Stimulated activated CD4-positive, alpha-beta T cell treated with anti-CD3 and anti-CD28 coated beads, Interleukin-1b, Interleukin-23, amount 100 ng/mL, for 48 hours (primary cell): ENCODE results near the gene TMC1.

Experiments
- DNase-seq: peaks from one replicate; pipeline ENCODE4 v3.0.0-alpha.2; 2020

TMC1 gene

GRCh38 chr9:72687331-72687730 lies 165.9 kb downstream of the TMC1 start:
- DNase-seq: no peak

DNA sequence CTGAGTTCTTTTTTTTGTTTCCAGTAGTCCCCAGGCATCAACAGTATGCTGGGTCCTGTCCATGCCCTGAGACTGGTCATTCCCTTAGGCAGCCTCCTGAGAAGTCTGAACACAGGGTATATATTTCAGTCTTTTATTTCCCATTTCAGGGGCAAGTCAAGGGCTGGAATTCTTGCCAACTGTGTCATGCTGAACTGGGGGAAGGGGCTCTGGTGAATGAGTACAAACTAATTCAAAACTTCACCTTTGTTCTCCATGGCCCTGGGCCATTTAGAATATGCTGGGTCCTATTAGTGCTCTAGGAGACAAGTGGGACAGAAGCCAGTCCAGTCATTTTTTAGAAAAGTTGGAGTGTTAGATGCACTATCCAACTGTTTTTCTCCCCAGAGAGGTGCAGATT lies 170.3 kb downstream of the TMC1 start:
- DNase-seq: no peak

GRCh38 chr9:72695365-72695764 lies 174.0 kb downstream of the TMC1 start:
- no peak for DNase-seq

DNA sequence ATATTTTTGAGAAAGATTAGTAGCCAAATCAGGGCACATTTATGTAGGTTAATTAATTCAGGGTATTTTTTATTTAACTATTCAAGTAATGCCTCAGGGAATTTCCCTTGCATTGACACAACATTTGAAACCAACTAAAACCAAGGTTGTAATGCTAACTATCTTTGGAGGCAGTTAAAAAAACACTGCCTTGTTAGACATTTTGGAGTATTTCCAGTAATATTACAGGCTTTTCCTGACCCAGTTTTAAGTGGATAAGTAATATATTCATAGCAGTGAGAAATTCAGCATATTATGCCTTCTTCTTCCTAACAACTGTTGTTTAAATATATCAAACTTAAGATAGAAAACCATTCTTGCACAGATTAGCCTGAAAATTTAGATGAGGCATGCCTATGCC lies 175.1 kb downstream of the TMC1 start:
- no peak for DNase-seq

DNA sequence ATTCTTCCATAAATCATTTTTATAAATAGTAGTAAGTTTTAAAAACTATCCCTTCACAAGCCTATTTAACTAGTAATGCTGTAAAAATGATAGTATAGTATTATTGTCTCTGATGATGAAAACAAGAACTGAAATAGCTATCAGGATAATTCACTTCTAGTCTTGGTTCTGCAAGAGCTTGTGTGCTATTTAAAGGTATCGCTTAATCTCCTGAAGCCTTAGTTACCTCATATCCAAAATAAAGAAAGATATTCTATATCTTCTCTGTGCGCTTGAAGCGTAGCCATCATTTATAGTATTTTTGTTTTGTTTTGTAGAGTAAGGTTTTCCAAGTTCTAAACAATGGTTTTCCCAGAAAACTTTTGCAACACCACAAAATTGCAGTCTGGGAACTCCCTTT lies 180.1 kb downstream of the TMC1 start:
- no peak for DNase-seq

GRCh38 chr9:72703574-72703973 lies 182.2 kb downstream of the TMC1 start:
- no peak for DNase-seq

DNA sequence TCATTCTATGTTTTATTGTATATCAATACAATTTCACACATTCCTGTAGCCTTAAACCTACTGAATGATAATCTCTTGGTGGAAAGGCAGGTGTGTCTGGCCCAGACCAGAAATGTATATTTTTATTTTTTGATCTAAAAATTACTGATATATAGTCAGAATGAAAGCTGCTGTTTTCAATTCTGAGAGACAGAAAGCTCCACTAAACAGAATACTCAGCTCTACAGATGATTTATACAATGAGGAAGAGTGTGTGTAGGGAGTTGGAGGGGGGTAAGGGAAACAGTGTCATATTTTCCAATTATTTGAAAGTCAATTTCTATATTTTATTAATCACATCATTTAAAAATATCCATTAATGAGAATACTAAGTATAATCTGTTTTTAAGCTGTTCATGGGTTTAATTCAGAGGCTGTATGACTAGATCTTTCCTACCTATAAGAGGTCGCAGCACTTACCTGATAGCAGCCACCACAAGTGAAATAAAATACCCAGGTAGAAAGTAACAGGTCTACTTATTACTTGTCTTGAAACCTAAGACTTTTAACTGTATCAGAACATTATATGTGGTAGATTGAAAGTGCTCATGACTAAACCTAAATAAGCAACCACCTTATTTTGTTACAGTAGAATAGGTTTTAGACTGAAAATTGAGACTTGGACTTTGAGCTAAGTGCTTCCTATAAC lies 183.4 kb downstream of the TMC1 start:
- no peak for DNase-seq

DNA sequence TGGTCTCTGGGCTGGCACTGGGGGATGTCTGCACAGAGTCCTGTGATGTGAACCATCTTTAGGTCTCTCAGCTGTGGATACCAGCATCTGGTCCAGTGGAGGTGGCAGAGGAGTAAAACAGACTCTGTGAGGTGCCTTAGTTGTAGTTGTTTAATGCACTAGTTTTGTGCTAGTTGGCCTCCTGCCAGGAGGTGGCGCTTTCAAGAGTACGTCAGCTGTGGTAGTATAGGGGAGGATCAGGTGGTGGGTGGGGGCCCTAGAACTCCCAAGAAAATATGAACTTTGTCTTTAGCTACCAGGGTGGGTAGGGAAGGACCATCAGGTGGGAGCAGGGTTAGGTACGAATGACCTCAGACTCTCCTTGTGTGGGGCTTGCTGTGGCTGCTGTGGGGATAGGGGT lies 197.1 kb downstream of the TMC1 start:
- DNase-seq: no peak

DNA sequence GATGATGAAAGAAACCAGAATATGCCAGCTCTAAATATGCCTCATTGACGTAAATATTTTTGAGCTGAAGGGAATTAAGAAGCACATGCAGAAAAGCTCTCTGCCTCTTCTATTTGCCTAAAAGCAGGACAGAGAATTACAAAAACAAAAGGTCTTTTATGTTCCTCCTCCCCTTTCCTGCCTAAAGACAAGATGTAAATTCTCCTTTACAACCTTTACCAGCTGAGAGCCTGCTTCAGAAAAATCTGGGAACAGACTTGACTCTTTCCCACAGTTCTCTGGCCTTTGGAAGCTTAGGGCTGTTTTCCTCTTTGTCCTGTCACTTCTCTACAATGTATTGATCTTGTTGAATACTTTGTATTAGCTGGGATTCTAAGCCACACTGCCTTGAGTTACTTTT lies 199.7 kb downstream of the TMC1 start:
- no peak for DNase-seq

- no peak for DNase-seq
Observed at GRCh38 chr9:72726947-72727346, 205.5 kb downstream of the TMC1 start.

DNA sequence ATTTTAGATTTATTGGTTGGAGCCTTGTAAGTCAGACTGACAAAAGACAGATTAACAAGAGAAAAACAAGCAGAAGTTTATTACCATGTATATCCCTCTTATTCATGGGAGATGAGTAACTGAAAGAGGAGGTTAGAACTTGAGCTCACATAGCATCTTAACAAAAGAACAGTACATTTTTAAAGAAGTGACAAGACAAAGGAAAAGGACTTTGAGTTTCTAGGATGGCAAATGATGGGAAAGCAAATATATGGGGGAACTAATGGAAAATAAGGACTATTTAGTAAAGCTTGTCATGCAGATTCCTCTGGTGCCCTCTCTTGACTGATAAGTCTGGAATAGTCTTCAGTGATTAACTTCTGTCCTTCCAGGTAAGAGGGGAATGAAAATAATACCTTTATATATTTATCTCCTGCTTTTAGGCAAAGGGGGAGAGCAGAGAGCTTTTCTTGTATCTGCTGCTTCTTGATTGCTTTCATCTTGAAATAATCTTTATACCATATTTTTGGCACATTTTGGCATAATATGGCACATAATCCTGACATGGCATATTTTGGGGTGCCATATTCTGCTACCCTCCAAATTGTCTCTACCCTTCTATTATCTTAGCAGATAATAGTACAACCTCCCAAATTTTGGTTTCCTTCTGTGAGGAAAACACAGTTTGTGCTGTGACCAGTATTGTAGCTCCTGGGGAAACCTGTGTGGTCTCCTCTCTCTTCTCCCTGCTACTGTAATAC lies 206.8 kb downstream of the TMC1 start:
- DNase-seq: no peak

GRCh38 chr9:72733895-72734294 lies 212.5 kb downstream of the TMC1 start:
- no peak for DNase-seq

DNA sequence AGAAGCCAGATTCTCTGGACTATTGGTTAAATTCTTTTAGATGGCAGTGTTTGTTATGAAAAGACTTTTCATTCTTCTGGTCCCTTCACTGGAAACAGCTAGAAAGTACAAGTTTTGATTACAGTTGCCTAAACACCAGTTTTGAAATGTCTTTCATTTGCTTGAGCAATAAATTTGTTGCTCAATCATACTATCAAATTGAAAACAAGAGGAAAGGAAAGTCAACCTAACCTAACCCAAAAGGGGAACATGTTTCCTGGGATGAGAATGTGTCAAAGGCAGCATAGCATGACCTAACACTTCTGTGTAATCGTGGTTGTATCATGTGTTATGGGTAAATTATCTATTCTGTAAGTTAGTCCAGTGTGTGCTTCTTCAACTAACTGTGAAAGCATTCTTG lies 213.2 kb downstream of the TMC1 start:
- no peak for DNase-seq

DNA sequence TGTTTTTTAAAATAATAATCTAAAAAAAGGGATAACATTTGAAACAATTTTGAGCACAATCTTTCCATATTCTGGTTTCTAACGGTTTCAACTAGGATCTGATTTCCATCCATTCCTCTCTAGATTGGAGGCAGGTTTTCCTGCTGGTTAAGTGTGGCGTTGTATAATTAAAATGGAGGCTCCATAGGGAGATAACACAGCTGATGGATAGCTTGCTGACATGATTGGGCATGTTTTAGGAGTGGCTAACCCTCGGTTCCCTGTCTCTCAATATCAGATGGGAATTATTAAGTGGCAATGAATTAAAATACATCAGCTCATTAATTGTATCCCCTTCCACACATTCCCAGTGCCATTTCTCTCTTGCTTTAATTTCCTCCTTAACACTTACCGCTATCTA lies 222.4 kb downstream of the TMC1 start:
- DNase-seq: no peak

- no peak for DNase-seq
Observed at GRCh38 chr9:72749276-72749675, 227.9 kb downstream of the TMC1 start.

DNA sequence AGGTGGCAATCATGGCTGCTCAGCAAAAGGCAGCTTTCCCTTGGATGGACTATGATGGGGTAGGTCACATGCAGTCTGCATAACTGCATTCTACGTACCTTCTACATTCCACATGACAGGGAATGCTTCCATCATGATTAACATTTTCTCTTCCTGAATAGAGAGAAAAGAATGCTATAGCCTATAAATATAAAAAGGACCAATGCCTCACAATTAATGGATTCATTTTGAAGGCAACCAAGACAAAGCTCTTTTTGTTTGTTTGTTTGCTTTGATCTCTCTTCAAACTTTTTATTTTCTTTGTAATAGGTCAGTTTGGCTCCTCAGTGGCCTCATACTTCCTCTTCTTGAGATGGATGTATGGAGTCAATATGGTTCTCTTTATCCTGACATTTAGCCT lies 230.1 kb downstream of the TMC1 start:
- no peak for DNase-seq

- no peak for DNase-seq
Observed at GRCh38 chr9:72753266-72753893, 232.0 kb downstream of the TMC1 start.

- DNase-seq: no peak
Observed at GRCh38 chr9:72755836-72756235, 234.4 kb downstream of the TMC1 start.

- no peak for DNase-seq
Observed at GRCh38 chr9:72758944-72759343, 237.5 kb downstream of the TMC1 start.

GRCh38 chr9:72763022-72763421 lies 241.6 kb downstream of the TMC1 start:
- no peak for DNase-seq

- DNase-seq: no peak
Observed at GRCh38 chr9:72769546-72769945, 248.1 kb downstream of the TMC1 start.

DNA sequence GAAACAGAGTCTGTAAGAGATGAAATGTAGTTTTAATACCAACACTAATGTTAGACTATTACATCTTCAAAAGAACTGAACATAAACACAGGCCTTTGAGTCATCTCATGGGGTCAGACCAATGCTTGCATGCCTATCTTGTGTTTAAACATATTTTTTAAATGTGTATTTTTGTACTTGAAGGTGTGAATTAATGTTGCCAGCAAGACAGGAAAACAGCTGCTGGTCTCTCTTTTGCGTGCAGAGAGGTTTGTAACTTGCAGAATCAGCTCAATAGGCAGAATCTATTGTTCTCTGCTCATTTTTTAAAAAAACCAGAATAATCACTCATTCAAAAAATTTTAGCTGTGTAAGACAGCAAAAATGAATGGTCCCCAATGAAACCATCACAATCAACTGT lies 251.3 kb downstream of the TMC1 start:
- no peak for DNase-seq

DNA sequence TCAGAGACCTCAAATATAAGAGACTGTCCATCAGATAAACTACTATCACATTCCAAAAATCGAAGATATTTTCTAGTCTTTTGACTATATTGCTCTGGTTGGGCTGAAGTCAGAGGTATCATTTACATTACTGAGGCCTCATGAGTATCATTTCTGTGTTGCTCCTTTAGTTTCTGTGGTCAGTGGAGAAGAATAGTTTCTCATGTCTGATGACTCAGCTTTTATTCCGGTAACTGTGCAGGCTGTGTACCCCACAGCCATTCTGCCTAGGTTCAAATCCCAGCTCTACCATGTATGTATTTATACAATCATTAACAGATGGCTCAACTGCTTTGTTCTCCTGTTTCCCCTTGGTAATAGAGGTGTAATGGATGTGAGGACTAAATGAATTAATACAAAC lies 252.2 kb downstream of the TMC1 start:
- DNase-seq: no peak

DNA sequence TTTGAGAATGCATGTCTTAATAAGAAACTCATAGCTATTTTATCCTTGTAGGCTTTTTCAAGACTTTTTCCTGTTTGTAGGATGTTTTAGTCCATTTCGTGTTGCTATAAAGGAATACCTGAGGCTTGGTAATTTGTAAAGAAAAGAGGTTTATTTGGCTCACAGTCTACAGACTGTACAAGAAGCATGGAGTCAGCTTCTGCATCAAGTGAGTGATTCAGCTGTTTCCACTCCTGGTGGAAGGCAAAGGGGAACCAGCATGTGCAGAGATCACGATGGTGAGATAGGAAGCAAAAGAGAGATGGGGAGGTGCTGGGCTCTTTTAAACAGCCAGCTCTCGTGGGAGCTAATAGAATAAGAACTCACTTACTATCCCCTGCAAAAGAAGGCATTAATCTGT lies 254.2 kb downstream of the TMC1 start:
- no peak for DNase-seq
